Trophoblast cell (in vitro differentiated cells and primary cell): ENCODE measurements around the gene SOX21.

ENCODE experiments used
- DNase-seq, 2 donors: peaks; one replicate each; pipeline ENCODE4 v3.0.0-alpha.2; 2016
- H2AFZ ChIP-seq: 2 replicates; pipeline ENCODE4 v1.6.1; 2013; ENCODE audit warnings: low read length, moderate library complexity, mild to moderate bottlenecking; ENCODE audit not compliant: insufficient read depth, poor library complexity
- H2AK5ac ChIP-seq: 2 replicates; pipeline ENCODE4 v1.6.1; 2013; ENCODE audit warnings: mild to moderate bottlenecking, low read length
- H2BK120ac ChIP-seq: 2 replicates; pipeline ENCODE4 v1.6.1; 2013; ENCODE audit warnings: low read length, mild to moderate bottlenecking, moderate library complexity; ENCODE audit not compliant: insufficient read depth, poor library complexity
- H2BK12ac ChIP-seq: 2 replicates; pipeline ENCODE4 v1.6.1; 2013; ENCODE audit warnings: mild to moderate bottlenecking, low read length, moderate library complexity
- H2BK5ac ChIP-seq: 2 replicates; pipeline ENCODE4 v1.6.1; 2013; ENCODE audit warnings: low read length, low read depth, moderate library complexity, mild to moderate bottlenecking; ENCODE audit not compliant: poor library complexity
- H3K14ac ChIP-seq: 2 replicates; pipeline ENCODE4 v1.6.1; 2013; ENCODE audit warnings: mild to moderate bottlenecking, low read length
- H3K18ac ChIP-seq: 2 replicates; pipeline ENCODE4 v1.6.1; 2013; ENCODE audit warnings: mild to moderate bottlenecking, low read length
- H3K23ac ChIP-seq: 2 replicates; pipeline ENCODE4 v1.6.1; 2013; ENCODE audit warnings: low read length
- H3K27ac ChIP-seq: 2 replicates; pipeline ENCODE4 v1.5.1; 2013; ENCODE audit warnings: low read depth, mild to moderate bottlenecking, inconsistent platforms, low read length, moderate library complexity
- H3K27me3 ChIP-seq: 2 replicates; pipeline ENCODE4 v1.6.1; 2013; ENCODE audit warnings: inconsistent platforms, mild to moderate bottlenecking, low read length, moderate library complexity; ENCODE audit not compliant: insufficient read depth
- H3K36me3 ChIP-seq, 2 experiments: 1 replicate in 1 of 2; 2 replicates in 1 of 2; pipeline ENCODE4 v1.6.1; 2013; ENCODE audit warnings: low read length in 2 of 2, mild to moderate bottlenecking in 2 of 2, moderate library complexity in 1 of 2; ENCODE audit not compliant: insufficient read depth in 2 of 2, control insufficient read depth in 1 of 2
- H3K4ac ChIP-seq: 2 replicates; pipeline ENCODE4 v1.6.1; 2013; ENCODE audit warnings: low read depth, mild to moderate bottlenecking, low read length, moderate library complexity
- H3K4me1 ChIP-seq, 2 experiments: 1 replicate in 1 of 2; 2 replicates in 1 of 2; pipeline ENCODE4 v1.6.1; 2013; ENCODE audit warnings: low read length in 2 of 2, mild to moderate bottlenecking in 2 of 2, moderate library complexity in 1 of 2; ENCODE audit not compliant: insufficient read depth in 2 of 2, control insufficient read depth in 1 of 2
- H3K4me2 ChIP-seq: 2 replicates; pipeline ENCODE4 v1.6.1; 2013; ENCODE audit warnings: inconsistent platforms, mild to moderate bottlenecking, low read length, moderate library complexity
- H3K4me3 ChIP-seq: 2 replicates; pipeline ENCODE4 v1.5.1; 2013; ENCODE audit warnings: mild to moderate bottlenecking, low read depth, low read length, inconsistent platforms
- H3K79me1 ChIP-seq: one replicate; pipeline ENCODE4 v1.6.1; 2013; ENCODE audit warnings: low read length
- H3K79me2 ChIP-seq: 2 replicates; pipeline ENCODE4 v1.6.1; 2013; ENCODE audit warnings: low read length, mild to moderate bottlenecking; ENCODE audit not compliant: control insufficient read depth, insufficient read depth, poor library complexity
- H3K9ac ChIP-seq: 2 replicates; pipeline ENCODE4 v1.6.1; 2013; ENCODE audit warnings: mild to moderate bottlenecking, low read length
- H3K9me3 ChIP-seq: 2 replicates; pipeline ENCODE4 v1.6.1; 2013; ENCODE audit warnings: low read depth, mild to moderate bottlenecking, control low read depth, inconsistent platforms, low read length; ENCODE audit not compliant: insufficient read depth
- H4K12ac ChIP-seq: 2 replicates; pipeline ENCODE4 v1.6.1; 2013; ENCODE audit warnings: low read depth, mild to moderate bottlenecking, low read length, moderate library complexity
- H4K8ac ChIP-seq: 2 replicates; pipeline ENCODE4 v1.6.1; 2013; ENCODE audit warnings: low read depth, mild to moderate bottlenecking, low read length, moderate library complexity
- H4K91ac ChIP-seq: one replicate; pipeline ENCODE4 v1.6.1; 2013; ENCODE audit warnings: low read depth, mild to moderate bottlenecking, low read length, moderate library complexity
- WGBS: extraction: QIAGEN DNeasy Blood & Tissue Kit; methylation state at CpG from one replicate; pipeline ENCODE4 v1.1.7; 2013; ENCODE audit warnings: missing lambda C conversion rate; ENCODE audit not compliant: insufficient read length, insufficient coverage; ENCODE audit errors: extremely low coverage; 5-methylcytosine and 5-hydroxymethylcytosine counted together

SOX21 gene

GRCh38 chr13:94753327-94753726 lies 41.0 kb upstream of the SOX21 start:
- no peak overlapping the region for H3K9ac ChIP-seq
- H3K23ac ChIP-seq: no peak overlapping the region
- no peaks in the 10 kb centered on the region for H3K79me1 ChIP-seq
- no peak overlapping the region for H3K4me2 ChIP-seq
- H2BK120ac ChIP-seq: no peak overlapping the region
- H3K36me3 ChIP-seq: no peaks in the 10 kb centered on the region
- H2BK12ac ChIP-seq: no peak overlapping the region
- H3K4me1 ChIP-seq: no peaks in the 10 kb centered on the region
- H3K9me3 ChIP-seq: no peaks in the 10 kb centered on the region
- H2AK5ac ChIP-seq: no peak overlapping the region
- H4K8ac ChIP-seq: no peak overlapping the region
- H3K4me3 ChIP-seq: no peak overlapping the region
- no CpG with 5 or more reads among the region's 1 CpG for WGBS
- H4K12ac ChIP-seq: no peak overlapping the region
- H3K4ac ChIP-seq: no peak overlapping the region
- H2BK5ac ChIP-seq: no peak overlapping the region
- H3K79me2 ChIP-seq: no peaks in the 10 kb centered on the region
- no peak overlapping the region for H3K18ac ChIP-seq
- no peak for DNase-seq
- no peak overlapping the region for H3K27ac ChIP-seq
- H3K27me3 ChIP-seq: no peaks in the 10 kb centered on the region
- no peak overlapping the region for H2AFZ ChIP-seq
- H3K14ac ChIP-seq: no peak overlapping the region
- no peak overlapping the region for H4K91ac ChIP-seq

- Histone ChIP-seq H3K27me3 (no peaks in the 10 kb centered on the region), H4K91ac (no peak overlapping the region), H4K8ac (no peak overlapping the region), H3K79me1 (no peaks in the 10 kb centered on the region), H3K4me1 (no peaks in the 10 kb centered on the region), H3K4me3 (no peak overlapping the region), H2BK120ac (no peak overlapping the region), H2AK5ac (no peak overlapping the region), H3K36me3 (no peaks in the 10 kb centered on the region), H2AFZ (no peak overlapping the region), H3K9me3 (no peaks in the 10 kb centered on the region), H2BK5ac (no peak overlapping the region), H4K12ac (no peak overlapping the region), H3K4me2 (no peak overlapping the region), H3K79me2 (no peaks in the 10 kb centered on the region), H3K4ac (no peak overlapping the region), H2BK12ac (no peak overlapping the region), H3K14ac (no peak overlapping the region), H3K9ac (no peak overlapping the region), H3K18ac (no peak overlapping the region), H3K27ac (no peak overlapping the region), H3K23ac (no peak overlapping the region)
- WGBS: no CpG with 5 or more reads among the region's 1 CpG
- no peak for DNase-seq
Measured at GRCh38 chr13:94749162-94749561, 36.8 kb upstream of the SOX21 start.

GRCh38 chr13:94739235-94739634 lies 26.9 kb upstream of the SOX21 start:
- H3K4me3 ChIP-seq: no peak overlapping the region
- no peak overlapping the region for H3K23ac ChIP-seq
- H2BK12ac ChIP-seq: no peak overlapping the region
- WGBS: no CpG with 5 or more reads among the region's 4 CpGs
- no peak overlapping the region for H3K18ac ChIP-seq
- no peaks in the 10 kb centered on the region for H3K36me3 ChIP-seq
- no peak overlapping the region for H3K27ac ChIP-seq
- no peaks in the 10 kb centered on the region for H3K4me1 ChIP-seq
- H3K4me2 ChIP-seq: no peak overlapping the region
- no peak for DNase-seq
- no peaks in the 10 kb centered on the region for H3K79me1 ChIP-seq
- H2BK5ac ChIP-seq: no peak overlapping the region
- H3K9ac ChIP-seq: no peak overlapping the region
- no peak overlapping the region for H2BK120ac ChIP-seq
- no peak overlapping the region for H3K14ac ChIP-seq
- H4K8ac ChIP-seq: no peak overlapping the region
- no peak overlapping the region for H2AFZ ChIP-seq
- no peaks in the 10 kb centered on the region for H3K27me3 ChIP-seq
- no peak overlapping the region for H3K4ac ChIP-seq
- no peaks in the 10 kb centered on the region for H3K9me3 ChIP-seq
- H2AK5ac ChIP-seq: no peak overlapping the region
- H4K91ac ChIP-seq: no peak overlapping the region
- H4K12ac ChIP-seq: no peak overlapping the region
- no peaks in the 10 kb centered on the region for H3K79me2 ChIP-seq

DNA sequence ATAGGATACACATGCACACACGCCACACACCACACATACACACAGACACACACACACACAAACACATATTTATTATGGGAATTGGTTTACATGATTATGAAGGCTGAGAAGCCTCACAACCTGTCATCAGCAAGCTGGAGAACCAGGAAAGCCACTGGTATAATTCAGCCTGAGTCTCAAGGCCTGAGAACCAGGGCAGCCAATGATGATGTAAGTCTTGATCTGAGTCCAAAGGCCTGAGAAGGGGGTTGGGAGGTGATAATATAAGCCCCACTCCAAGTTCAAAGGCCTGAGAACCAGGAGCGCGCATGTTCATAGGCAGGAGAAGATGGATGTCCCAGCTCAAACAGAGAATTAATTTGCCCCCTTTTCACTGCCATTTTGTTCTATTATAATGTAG lies 18.7 kb upstream of the SOX21 start:
- H3K27ac ChIP-seq: no peak overlapping the region
- no peak overlapping the region for H3K18ac ChIP-seq
- no peaks in the 10 kb centered on the region for H3K79me2 ChIP-seq
- WGBS: no CpG with 5 or more reads among the region's 3 CpGs
- no peak overlapping the region for H3K14ac ChIP-seq
- H3K27me3 ChIP-seq: no peaks in the 10 kb centered on the region
- no peaks in the 10 kb centered on the region for H3K36me3 ChIP-seq
- no peak overlapping the region for H3K9ac ChIP-seq
- no peaks in the 10 kb centered on the region for H3K9me3 ChIP-seq
- no peak overlapping the region for H3K23ac ChIP-seq
- no peak overlapping the region for H2AK5ac ChIP-seq
- no peak for DNase-seq
- H4K12ac ChIP-seq: no peak overlapping the region
- no peaks in the 10 kb centered on the region for H3K4me1 ChIP-seq
- no peak overlapping the region for H4K91ac ChIP-seq
- no peak overlapping the region for H2BK120ac ChIP-seq
- H2BK12ac ChIP-seq: no peak overlapping the region
- H2BK5ac ChIP-seq: no peak overlapping the region
- H4K8ac ChIP-seq: no peak overlapping the region
- no peak overlapping the region for H3K4me3 ChIP-seq
- no peaks in the 10 kb centered on the region for H3K79me1 ChIP-seq
- no peak overlapping the region for H3K4me2 ChIP-seq
- H2AFZ ChIP-seq: no peak overlapping the region
- H3K4ac ChIP-seq: no peak overlapping the region
